Measurements from ENCODE around the gene LTBP1. TPM values are rescaled to one million over a fixed set of nuclear protein-coding genes. Genes with fewer than 3 reads are reported as not detected.

LTBP1 gene
- total and polyA plus RNA-seq, 9 donors: 13.5 to 117 (median 41.8) TPM

DNA sequence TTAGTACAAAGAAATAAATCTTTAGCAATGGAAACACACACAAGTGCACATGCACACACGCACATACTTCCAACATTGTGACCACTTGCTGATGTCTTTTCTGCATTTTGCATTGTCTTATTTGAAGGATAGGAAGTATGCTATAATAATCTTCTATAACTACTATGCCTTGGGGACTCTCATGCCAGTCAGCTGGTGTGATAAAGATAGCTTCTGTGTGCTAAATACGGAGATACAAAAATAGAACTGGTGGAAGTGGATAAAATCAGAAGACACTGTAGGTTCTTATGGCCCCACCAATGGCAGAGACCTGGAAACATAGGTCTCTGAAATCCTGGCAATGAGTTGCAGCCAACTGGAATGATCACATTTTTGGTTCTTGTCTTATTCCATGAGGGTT is 498.2 kb downstream of the LTBP1 start:
- Histone ChIP-seq H3K4me1 (ENCODE audit: insufficient read depth) (peaks cover 1% of the 10 kb centered on the region), H3K27ac (no peak overlapping the region), H3K36me3 (no peaks in the 10 kb centered on the region), H3K9me3 (no peaks in the 10 kb centered on the region), H3K4me3 (no peak overlapping the region), H3K27me3 (no peaks in the 10 kb centered on the region)
- intact Hi-C loops (cut with DNase I): no loop called here
- TF ChIP-seq POLR2A (IDR thresholded peaks at IDR 0.05) (no peak), EP300 (IDR thresholded peaks at IDR 0.05) (no peak)
- TF ChIP-seq, protein P1, sequence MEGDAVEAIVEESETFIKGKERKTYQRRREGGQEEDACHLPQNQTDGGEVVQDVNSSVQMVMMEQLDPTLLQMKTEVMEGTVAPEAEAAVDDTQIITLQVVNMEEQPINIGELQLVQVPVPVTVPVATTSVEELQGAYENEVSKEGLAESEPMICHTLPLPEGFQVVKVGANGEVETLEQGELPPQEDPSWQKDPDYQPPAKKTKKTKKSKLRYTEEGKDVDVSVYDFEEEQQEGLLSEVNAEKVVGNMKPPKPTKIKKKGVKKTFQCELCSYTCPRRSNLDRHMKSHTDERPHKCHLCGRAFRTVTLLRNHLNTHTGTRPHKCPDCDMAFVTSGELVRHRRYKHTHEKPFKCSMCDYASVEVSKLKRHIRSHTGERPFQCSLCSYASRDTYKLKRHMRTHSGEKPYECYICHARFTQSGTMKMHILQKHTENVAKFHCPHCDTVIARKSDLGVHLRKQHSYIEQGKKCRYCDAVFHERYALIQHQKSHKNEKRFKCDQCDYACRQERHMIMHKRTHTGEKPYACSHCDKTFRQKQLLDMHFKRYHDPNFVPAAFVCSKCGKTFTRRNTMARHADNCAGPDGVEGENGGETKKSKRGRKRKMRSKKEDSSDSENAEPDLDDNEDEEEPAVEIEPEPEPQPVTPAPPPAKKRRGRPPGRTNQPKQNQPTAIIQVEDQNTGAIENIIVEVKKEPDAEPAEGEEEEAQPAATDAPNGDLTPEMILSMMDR (IDR thresholded peaks at IDR 0.05): no peak
- 81 to 87% (median 86%) methylated on average over 2 of the region's 2 CpGs for WGBS, 3 donors
- DNase-seq: no peak

DNA sequence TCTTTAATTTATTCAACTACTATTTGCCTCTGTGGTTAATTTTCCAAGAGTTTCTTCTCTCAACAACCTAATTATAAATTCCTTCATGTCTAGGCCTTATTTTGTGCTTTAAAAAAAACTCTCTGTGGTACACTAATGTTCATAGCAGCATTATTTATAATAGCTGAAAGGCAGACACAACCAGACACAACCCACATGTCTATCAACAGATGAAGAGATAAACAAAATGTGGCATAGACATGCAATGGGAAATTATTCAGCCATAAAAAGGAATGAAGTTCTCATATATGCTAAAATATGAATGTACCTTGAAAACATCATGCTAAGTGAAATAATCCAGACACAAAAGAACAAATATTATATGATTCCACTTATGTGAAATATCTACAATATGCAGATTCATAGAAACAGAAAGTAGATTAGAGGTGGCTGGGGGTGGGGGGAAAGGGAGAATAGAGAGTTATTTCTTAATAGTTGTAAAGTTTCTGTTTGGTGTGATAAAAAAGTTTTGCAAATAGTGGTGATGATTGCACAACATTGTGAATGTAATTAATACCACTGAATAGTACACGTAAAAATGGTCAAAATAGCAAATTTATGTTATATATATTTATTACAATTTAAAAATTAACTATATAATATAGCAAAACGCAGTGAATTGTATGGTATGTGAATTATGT is 501.6 kb downstream of the LTBP1 start:
- intact Hi-C loops (cut with DNase I): no loop called here

More for the DNA sequence above, 501.6 kb downstream of the LTBP1 start:
- H3K4me3 ChIP-seq: no peak overlapping the region
- no peaks in the 10 kb centered on the region for H3K9me3 ChIP-seq
- no peak for TF ChIP-seq EP300 (IDR thresholded peaks at IDR 0.05)
- no peak for TF ChIP-seq POLR2A (IDR thresholded peaks at IDR 0.05)
- TF ChIP-seq, protein P1 (IDR thresholded peaks at IDR 0.05): no peak
- no peaks in the 10 kb centered on the region for H3K27me3 ChIP-seq
- WGBS, 3 donors: 55 to 86% (median 81%) methylated on average over 2 of the region's 2 CpGs
- no peak for DNase-seq
- no peak overlapping the region for H3K27ac ChIP-seq
- no peaks in the 10 kb centered on the region for H3K36me3 ChIP-seq
- no peaks in the 10 kb centered on the region for H3K4me1 ChIP-seq (ENCODE audit: insufficient read depth)

Small RNA genes lying within 50 kb of the gene (microRNA-seq; reads per million reads assigned to microRNA genes)
- gene MIR4430: 0 reads per million in 3 donors

Small RNA genes lying within 50 kb of the gene (small RNA-seq; reads per million reads assigned to genes)
- not detected for gene RF00019
- gene RNA5SP91: not detected
- gene RNA5SP92: not detected

All from ovary (tissue), 9 donors.